Measurements from ENCODE around the gene IL1RAPL1. TPM values are rescaled to one million over a fixed set of nuclear protein-coding genes. Genes with fewer than 3 reads are reported as not detected.
A peak's percentile ranks its signal among the peaks of the same experiment; 100 is the strongest.

IL1RAPL1 gene
- polyA plus RNA-seq, 1 of the 3 experiments (the other 2 are of a cell fraction), result 2.8 TPM

DNA sequence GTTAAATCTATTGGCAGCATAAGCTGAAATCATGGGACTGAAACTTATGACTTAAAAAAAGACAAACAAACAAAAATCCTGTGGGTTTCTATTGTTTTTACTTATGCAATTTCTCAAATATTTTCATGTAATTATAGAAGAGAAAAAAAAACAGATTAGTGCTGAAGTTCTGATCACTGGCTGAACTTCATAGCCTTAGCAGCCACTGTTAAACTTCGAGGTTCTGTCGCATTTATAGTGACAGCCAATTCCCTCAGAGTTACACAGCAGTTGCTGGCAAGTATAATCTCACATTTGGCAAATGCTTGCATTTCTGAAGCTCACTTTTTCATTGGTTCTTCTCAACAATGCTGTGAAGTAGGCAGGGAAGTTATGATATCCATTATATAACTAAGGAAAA lies 879.2 kb downstream of the IL1RAPL1 start (continued):
- TF ChIP-seq FOXJ3 (CRISPR knock-in tag; IDR thresholded peaks at IDR 0.05) (no peak), ELF1 (IDR thresholded peaks at IDR 0.05) (no peak), FOSL2 (IDR thresholded peaks at IDR 0.05; ENCODE audit: borderline replicate concordance, low read depth) (no peak), TEAD4 (IDR thresholded peaks at IDR 0.05; ENCODE audit: borderline replicate concordance, insufficient read depth) (no peak), YY1 (IDR thresholded peaks at IDR 0.05; ENCODE audit: low read depth) (no peak), RAD21 (IDR thresholded peaks at IDR 0.05; ENCODE audit: low read length) (no peak), EZH2phosphoT487 (IDR thresholded peaks at IDR 0.05; ENCODE audit: borderline replicate concordance, low read depth) (no peak), SIN3A (IDR thresholded peaks at IDR 0.05; ENCODE audit: borderline replicate concordance, low read depth, low read length) (no peak), GABPA (IDR thresholded peaks at IDR 0.05; ENCODE audit: low read depth) (no peak), NRF1 (IDR thresholded peaks at IDR 0.05; ENCODE audit: low read depth, low read length) (no peak)

DNA sequence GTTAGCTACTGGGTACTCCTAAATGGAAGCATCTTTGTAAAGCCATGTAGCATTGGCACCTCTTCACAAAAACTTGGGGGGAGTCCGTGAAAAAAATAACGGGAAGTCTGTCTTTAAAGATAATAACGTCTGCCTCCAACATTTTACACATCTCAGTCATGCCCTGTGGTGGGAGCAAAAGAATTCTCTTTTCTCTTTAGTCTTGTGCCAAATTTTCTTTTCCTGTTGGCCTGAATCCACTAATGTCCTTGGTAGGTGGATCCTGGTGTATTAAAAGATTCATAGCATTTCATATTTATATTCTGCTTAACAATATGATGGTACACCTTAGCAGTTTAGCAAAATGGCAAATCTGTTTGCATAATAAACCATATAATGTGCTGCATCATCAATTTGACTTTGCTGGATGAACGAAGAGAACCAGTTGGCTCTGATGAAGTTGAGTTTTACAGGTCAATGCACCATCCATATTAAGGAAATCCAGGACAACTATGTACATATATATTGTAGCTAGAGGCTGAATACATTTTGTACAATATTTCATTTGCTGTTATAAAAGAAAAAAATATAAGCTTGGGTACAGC lies 881.8 kb downstream of the IL1RAPL1 start:
- 0 out of 2 replicates have a peak, but pooled peaks have one; percentile 5 for TF ChIP-seq NFIC (IDR thresholded peaks at IDR 0.05; ENCODE audit: borderline replicate concordance)
- TF ChIP-seq ELF1 (IDR thresholded peaks at IDR 0.05), result no peak
- no peak for TF ChIP-seq EP300 (IDR thresholded peaks at IDR 0.05; ENCODE audit: borderline replicate concordance in 1 of 2, low read depth in 1 of 2, low read length in 1 of 2)
- TF ChIP-seq, protein P1, sequence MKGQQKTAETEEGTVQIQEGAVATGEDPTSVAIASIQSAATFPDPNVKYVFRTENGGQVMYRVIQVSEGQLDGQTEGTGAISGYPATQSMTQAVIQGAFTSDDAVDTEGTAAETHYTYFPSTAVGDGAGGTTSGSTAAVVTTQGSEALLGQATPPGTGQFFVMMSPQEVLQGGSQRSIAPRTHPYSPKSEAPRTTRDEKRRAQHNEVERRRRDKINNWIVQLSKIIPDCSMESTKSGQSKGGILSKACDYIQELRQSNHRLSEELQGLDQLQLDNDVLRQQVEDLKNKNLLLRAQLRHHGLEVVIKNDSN (IDR thresholded peaks at IDR 0.05; ENCODE audit: borderline replicate concordance, low read depth), result no peak
- TF ChIP-seq GABPA (IDR thresholded peaks at IDR 0.05; ENCODE audit: low read depth), result no peak
- no peak for TF ChIP-seq MEF2A (IDR thresholded peaks at IDR 0.05; ENCODE audit: borderline replicate concordance, low read depth)
- TF ChIP-seq RCOR1 (IDR thresholded peaks at IDR 0.05; ENCODE audit: low read length), result no peak
- 29% methylated on average over 4 of the region's 4 CpGs for WGBS (ENCODE audit: low lambda C conversion rate)
- CTCF ChIA-PET, result interaction anchor here (0.6 to 1.4 kb wide), 3 partner anchors 9 to 281 kb away, joined by 3 to 5 read pairs (median 3); no protein-coding TSS in a partner anchor

DNA sequence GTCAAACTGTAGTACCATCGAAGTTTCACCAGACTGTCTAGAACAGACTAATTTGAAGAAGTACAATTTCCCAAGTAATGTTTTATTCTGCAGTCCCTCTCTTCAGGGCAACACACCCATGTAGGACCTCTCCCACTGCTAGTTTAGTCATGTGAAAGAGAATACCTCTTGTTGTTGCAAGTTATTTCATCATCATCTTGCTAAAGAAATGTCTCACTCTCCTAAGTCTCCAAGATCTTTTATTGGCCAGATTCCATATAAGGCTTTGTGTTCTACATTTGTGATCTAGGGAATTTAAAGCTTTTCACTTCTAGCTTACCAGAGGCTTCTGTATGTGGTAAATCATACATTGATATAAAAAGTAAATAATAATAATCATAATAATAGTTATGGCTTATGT lies 882.8 kb downstream of the IL1RAPL1 start:
- TF ChIP-seq GABPA (IDR thresholded peaks at IDR 0.05; ENCODE audit: low read depth) (no peak), SMC3 (IDR thresholded peaks at IDR 0.05; ENCODE audit: low read depth, low read length) (no peak), TEAD4 (IDR thresholded peaks at IDR 0.05; ENCODE audit: borderline replicate concordance, insufficient read depth) (no peak), SIN3A (IDR thresholded peaks at IDR 0.05; ENCODE audit: borderline replicate concordance, low read depth, low read length) (no peak), GATA2 (CRISPR knock-in tag; IDR thresholded peaks at IDR 0.05) (no peak), FOXJ3 (CRISPR knock-in tag; IDR thresholded peaks at IDR 0.05) (no peak), POLR2AphosphoS5 (IDR thresholded peaks at IDR 0.05; ENCODE audit: low read depth, low read length) (no peak), NFIC (IDR thresholded peaks at IDR 0.05; ENCODE audit: borderline replicate concordance) (no peak)
- TF ChIP-seq, protein P2, sequence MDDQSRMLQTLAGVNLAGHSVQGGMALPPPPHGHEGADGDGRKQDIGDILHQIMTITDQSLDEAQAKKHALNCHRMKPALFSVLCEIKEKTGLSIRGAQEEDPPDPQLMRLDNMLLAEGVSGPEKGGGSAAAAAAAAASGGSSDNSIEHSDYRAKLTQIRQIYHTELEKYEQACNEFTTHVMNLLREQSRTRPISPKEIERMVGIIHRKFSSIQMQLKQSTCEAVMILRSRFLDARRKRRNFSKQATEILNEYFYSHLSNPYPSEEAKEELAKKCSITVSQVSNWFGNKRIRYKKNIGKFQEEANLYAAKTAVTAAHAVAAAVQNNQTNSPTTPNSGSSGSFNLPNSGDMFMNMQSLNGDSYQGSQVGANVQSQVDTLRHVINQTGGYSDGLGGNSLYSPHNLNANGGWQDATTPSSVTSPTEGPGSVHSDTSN (IDR thresholded peaks at IDR 0.05), result no peak
- POLR2A ChIA-PET, result no interaction called here
- Histone ChIP-seq H3F3A (replicated peaks; ENCODE audit: insufficient read depth) (no peaks in the 10 kb centered on the region), H3K36me3 (replicated peaks in 1 of 2; ENCODE audit: control insufficient read depth in 1 of 2, insufficient read depth in 2 of 2, low read length in 1 of 2) (no peaks in the 10 kb centered on the region), H3K4me3 (ENCODE audit: low read depth in 2 of 2, low read length in 1 of 2) (no peak overlapping the region), H3K9me3 (no peaks in the 10 kb centered on the region), H3K27ac (ENCODE audit: low read depth in 2 of 2, low read length in 1 of 2) (no peak overlapping the region), H3K4me1 (ENCODE audit: control insufficient read depth in 1 of 2, insufficient read depth in 2 of 2, low read depth in 1 of 2, low read length in 1 of 2) (no peaks in the 10 kb centered on the region), H3K27me3 (ENCODE audit: insufficient read depth) (no peaks in the 10 kb centered on the region), H3K79me2 (ENCODE audit: insufficient read depth) (no peaks in the 10 kb centered on the region), H2AFZ (ENCODE audit: low read depth) (no peak overlapping the region), H3K4me2 (no peak overlapping the region), H4K20me1 (ENCODE audit: insufficient read depth) (no peaks in the 10 kb centered on the region), H3K9me2 (no peaks in the 10 kb centered on the region), H3K9ac (no peak overlapping the region)
- 0% methylated on average over 1 of the region's 1 CpG for WGBS (ENCODE audit: low lambda C conversion rate)
- no peak for DNase-seq
- CTCF ChIA-PET, result no interaction called here

More for the DNA sequence above, 881.8 kb downstream of the IL1RAPL1 start:
- Histone ChIP-seq H3K9me2 (no peaks in the 10 kb centered on the region), H3K4me3 (ENCODE audit: low read depth in 2 of 2, low read length in 1 of 2) (no peak overlapping the region), H3F3A (replicated peaks; ENCODE audit: insufficient read depth) (no peaks in the 10 kb centered on the region), H4K20me1 (ENCODE audit: insufficient read depth) (no peaks in the 10 kb centered on the region), H3K36me3 (replicated peaks in 1 of 2; ENCODE audit: control insufficient read depth in 1 of 2, insufficient read depth in 2 of 2, low read length in 1 of 2) (no peaks in the 10 kb centered on the region), H3K4me1 (ENCODE audit: control insufficient read depth in 1 of 2, insufficient read depth in 2 of 2, low read depth in 1 of 2, low read length in 1 of 2) (no peaks in the 10 kb centered on the region), H3K79me2 (ENCODE audit: insufficient read depth) (no peaks in the 10 kb centered on the region), H3K27ac (ENCODE audit: low read depth in 2 of 2, low read length in 1 of 2) (no peak overlapping the region), H2AFZ (ENCODE audit: low read depth) (no peak overlapping the region), H3K27me3 (ENCODE audit: insufficient read depth) (no peaks in the 10 kb centered on the region), H3K9me3 (no peaks in the 10 kb centered on the region), H3K9ac (no peak overlapping the region), H3K4me2 (no peak overlapping the region)
- no peak for DNase-seq
- POLR2A ChIA-PET, result no interaction called here

Data from SK-N-SH (cell line).